T-helper 17 cell (primary cell): ENCODE measurements around the gene ABHD14A. TPM values are rescaled to one million over a fixed set of nuclear protein-coding genes. Genes with fewer than 3 reads are reported as not detected.
"Not testable (repeated sequence)": the region's sequence is repeated elsewhere in the genome, so short reads cannot be mapped to it uniquely, and the experiment has no call there.

Experiments used
- ATAC-seq: fragments of 150-1000 bp; cut with Tn5 transposase; 2 replicates; pipeline ENCODE4 v1.10.0; 2021; ENCODE audit warnings: mild to moderate bottlenecking, moderate library complexity
- DNase-seq, 3 donors: peaks; one replicate each; pipeline versions ENCODE4 v3.0.0 to v3.0.0-alpha.2; 2020 to 2021
- H3K9me3 ChIP-seq: one replicate; pipeline ENCODE4 v1.7.0; 2013; ENCODE audit warnings: low read length, mild to moderate bottlenecking; ENCODE audit not compliant: control insufficient read depth, poor library complexity, severe bottlenecking
- H3K27ac Mint-ChIP-seq: one replicate; pipeline ENCODE4 v1.8.0; 2022; ENCODE audit warnings: mild to moderate bottlenecking, moderate library complexity, mixed read lengths
- H3K27me3 Mint-ChIP-seq: one replicate; pipeline ENCODE4 v1.8.0; 2022; ENCODE audit warnings: mixed read lengths
- H3K36me3 Mint-ChIP-seq: one replicate; pipeline ENCODE4 v1.8.0; 2022; ENCODE audit warnings: low read depth, mixed read lengths
- H3K4me1 Mint-ChIP-seq: one replicate; pipeline ENCODE4 v1.8.0; 2022; ENCODE audit warnings: mild to moderate bottlenecking, mixed read lengths
- H3K4me3 Mint-ChIP-seq: one replicate; pipeline ENCODE4 v1.8.0; 2022; ENCODE audit warnings: mild to moderate bottlenecking, moderate library complexity, mixed read lengths
- total RNA-seq, 4 donors: library from RNA in 2 of 4; stranded (reverse) in 2 of 4; gene quantifications; one replicate each; pipeline ENCODE4 v1.2.3 and lab custom pipeline; 2022 to 2026

ABHD14A gene
- total RNA-seq (10 to 100 TPM; 13.9 to 14.6 TPM), total RNA-seq (lab: John Stamatoyannopoulos, UW) (2.3 to 4.1 reads per million in 2 donors)

DNA sequence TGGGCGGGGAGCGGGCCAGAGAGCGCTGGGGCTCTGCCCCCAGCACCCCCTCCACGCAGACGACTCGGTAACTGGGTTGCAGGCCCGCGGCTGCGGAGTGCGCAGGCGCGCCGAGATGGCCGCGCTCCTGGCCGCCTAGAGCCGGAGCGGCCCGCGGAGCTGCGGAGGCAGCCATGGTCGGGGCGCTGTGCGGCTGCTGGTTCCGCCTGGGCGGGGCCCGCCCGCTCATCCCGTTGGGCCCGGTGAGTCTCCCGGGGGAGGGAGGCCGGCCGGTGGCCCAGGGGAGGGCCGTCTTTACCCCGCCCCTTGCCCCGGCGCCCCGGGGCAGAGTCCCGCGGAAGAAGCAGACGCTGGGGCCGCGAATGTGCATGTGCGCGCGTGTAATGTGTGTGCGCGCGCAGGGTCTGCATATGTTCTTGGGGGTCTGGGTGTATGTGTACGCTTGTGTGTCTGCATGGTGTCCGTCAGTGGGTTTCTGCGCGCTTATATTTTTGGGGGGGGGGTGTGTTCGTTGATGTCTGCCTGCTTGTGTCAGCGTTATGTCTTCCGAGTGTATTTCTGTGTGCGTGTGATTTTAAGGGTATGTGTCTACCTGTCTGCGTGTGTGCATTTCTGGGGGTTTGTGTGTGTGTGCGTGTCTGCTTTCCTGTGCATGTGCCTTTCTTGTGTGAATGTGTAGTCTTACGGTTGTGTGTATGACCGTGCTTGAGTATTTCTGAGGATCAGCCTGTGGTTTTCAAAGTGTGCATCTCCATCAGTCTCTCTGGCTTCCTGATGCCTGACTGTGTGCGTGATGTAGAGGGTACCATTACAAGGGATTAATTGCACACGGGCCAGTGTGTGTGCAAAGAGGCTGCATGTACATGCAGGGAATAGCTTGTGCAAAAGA, at the start of gene ABHD14A:
ABHD14A (plus strand) TSS at position 102 of the 889 bp plus-strand sequence; CDS start at position 174, 72 bp downstream.
- Mint-ChIP-seq H3K27me3 (no peaks in the 10 kb centered on the region), H3K36me3 (peaks cover 3% of the 10 kb centered on the region), H3K4me3 (peak within 1 kb of the TSS; percentile 100), H3K27ac (peak within 1 kb of the TSS; percentile 96), H3K4me1 (peaks cover 30% of the 10 kb centered on the region)
- no peaks in the 10 kb centered on the region for H3K9me3 ChIP-seq
- ATAC-seq (peak; percentile 76), DNase-seq (peak; percentile 60 to 79 (median 77))

DNA sequence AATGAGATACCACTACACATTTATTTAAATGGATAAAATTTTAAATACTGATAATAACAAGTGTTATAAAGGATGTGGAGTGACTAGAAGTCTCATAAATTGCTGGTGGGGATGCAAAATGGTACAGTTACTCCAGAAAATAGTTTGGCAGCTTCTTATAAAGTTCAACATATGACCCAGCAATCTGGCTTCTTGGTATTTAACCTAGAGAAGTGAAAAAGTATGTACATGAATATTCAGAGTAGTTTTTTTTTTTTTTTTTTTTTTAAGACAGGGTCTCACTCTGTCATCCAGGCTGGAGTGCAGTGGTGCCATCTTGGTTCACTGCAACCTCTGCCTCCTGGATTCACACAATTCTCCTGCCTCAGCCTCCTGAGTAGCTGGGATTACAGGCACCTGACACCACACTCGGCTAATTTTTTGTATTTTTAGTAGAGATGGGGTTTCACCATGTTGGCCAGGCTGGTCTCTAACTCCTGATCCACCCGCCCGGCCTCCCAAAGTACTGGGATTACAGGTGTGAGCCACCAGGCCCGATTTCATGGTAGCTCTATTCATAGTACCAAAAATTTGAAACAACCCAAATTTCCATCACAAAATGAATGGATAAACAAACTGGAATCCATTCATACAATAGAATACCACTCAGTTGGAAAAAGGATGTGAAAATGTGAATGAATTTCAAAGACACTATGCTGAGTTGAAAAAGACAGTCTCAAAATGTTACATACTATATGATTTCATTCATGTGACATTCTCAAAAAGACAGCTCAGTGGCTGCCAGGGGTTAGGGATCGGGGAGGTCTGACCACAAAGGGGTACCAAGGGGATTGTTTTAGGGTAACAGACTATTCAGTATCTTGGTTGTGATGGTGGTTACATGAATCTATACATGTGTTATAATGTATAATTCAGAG, 47.5 kb upstream of the ABHD14A start:
- ATAC-seq = no peak
- H3K4me1 Mint-ChIP-seq = no peaks in the 10 kb centered on the region
- H3K36me3 Mint-ChIP-seq = peaks cover under 1% of the 10 kb centered on the region

DNA sequence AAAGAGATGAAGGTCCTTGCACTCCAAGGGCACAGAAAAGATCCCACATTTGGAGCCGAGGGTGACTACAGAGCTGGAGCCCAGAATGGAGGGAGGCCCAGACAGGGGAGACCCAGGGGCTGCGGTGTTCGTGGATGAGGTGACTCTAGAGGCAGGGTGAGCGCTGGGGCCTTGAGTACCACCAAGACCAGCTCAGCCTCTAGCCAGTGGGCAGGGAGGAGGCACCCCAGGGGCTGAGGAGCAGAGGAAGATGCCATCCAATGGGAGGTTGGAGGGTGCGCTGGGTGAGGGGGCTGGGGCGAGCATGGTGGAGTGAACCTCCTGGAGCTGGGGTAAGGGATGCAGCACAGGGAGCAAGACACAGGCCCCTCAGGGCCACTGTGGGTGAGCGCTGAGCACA, 46.4 kb upstream of the ABHD14A start:
- DNase-seq (no peak), ATAC-seq (no peak)
- no peaks in the 10 kb centered on the region for H3K9me3 ChIP-seq
- H3K4me1 Mint-ChIP-seq = no peaks in the 10 kb centered on the region
- H3K27ac Mint-ChIP-seq = no peak overlapping the region
- H3K4me3 Mint-ChIP-seq = no peak overlapping the region
- H3K36me3 Mint-ChIP-seq = peaks cover under 1% of the 10 kb centered on the region
- H3K27me3 Mint-ChIP-seq = no peaks in the 10 kb centered on the region

More for the DNA sequence above, 47.5 kb upstream of the ABHD14A start:
- no peaks in the 10 kb centered on the region for H3K9me3 ChIP-seq
- no peaks in the 10 kb centered on the region for H3K27me3 Mint-ChIP-seq
- no peak for DNase-seq
- no peak overlapping the region for H3K4me3 Mint-ChIP-seq
- H3K27ac Mint-ChIP-seq = no peak overlapping the region

DNA sequence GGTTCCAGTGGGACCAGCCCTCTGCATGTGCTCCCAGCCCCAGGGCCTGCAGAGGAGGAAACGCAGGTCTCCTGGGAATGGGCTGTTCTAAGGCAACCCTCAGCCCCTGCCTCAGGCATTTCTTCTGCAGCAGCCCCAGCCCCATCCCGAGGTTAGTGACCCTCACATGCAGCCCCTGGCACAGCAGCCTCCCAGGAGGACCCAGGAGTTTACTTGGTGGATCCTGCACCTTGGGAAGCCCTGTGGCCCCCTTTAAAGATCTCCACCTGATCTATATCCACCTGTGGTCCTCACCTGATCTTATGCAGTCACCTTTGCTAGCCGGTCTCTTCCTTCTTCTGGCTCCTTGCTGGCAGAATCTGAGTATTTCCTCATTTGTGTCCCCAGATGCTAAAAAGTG, 45.9 kb upstream of the ABHD14A start:
- not testable (repeated sequence) for H3K27me3 Mint-ChIP-seq, H3K4me1 Mint-ChIP-seq, ATAC-seq, H3K27ac Mint-ChIP-seq, DNase-seq, H3K36me3 Mint-ChIP-seq, H3K9me3 ChIP-seq, H3K4me3 Mint-ChIP-seq

DNA sequence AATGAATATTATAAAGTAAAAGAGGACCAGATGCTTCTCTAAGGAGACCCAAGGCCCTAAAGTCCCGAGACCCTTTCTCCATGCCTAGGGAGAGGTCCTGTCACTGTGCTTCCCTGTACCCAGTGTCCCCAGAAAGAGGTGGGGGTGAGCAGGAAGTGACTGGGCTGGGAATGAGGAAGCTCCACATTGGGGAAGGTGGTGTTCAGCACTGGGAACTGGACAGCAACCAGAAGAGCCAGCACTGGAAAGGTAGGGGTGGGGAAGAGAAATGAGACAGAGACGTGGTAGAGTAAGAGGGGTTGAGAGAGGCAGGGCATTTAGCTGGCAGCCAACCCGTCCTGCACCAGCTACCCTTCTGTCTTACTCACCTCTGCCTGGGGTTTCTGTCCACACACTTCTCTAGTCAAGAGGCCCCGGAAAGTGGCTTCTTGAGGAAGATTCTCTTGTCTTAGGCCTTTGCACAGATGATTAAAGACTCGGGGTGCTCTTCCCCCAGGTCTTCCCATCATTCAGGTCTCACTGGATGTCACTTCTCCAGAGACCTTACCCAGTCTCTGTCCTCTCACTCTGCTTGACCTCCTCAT, 45.4 kb upstream of the ABHD14A start:
- ATAC-seq = no peak
- H3K9me3 ChIP-seq = no peaks in the 10 kb centered on the region
- H3K36me3 Mint-ChIP-seq = peaks cover 2% of the 10 kb centered on the region
- no peak overlapping the region for H3K27ac Mint-ChIP-seq
- DNase-seq = no peak
- H3K4me1 Mint-ChIP-seq = no peaks in the 10 kb centered on the region
- no peaks in the 10 kb centered on the region for H3K27me3 Mint-ChIP-seq
- no peak overlapping the region for H3K4me3 Mint-ChIP-seq

DNA sequence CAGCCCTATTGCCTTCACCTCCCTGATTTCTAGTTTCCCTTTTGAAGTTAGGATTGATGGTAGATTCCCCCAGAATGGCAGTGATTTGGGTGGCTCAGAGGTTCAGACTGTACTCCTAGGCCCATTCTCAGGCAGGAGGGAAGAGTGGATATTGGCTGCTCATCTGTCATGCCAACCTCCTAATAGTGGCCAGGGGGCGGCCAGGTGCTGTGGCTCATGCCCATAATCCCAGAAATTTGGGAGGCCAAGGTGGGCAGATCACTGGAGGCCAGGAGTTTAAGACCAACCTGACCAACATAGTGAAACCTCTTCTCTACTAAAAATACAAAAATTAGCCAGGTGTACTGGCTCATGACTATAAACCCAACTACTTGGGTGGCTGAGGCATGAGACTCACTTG, 44.4 kb upstream of the ABHD14A start:
- no peaks in the 10 kb centered on the region for H3K9me3 ChIP-seq
- ATAC-seq = no peak
- H3K4me1 Mint-ChIP-seq = no peaks in the 10 kb centered on the region
- DNase-seq = no peak
- no peaks in the 10 kb centered on the region for H3K27me3 Mint-ChIP-seq
- H3K27ac Mint-ChIP-seq = no peak overlapping the region
- H3K36me3 Mint-ChIP-seq = peaks cover 2% of the 10 kb centered on the region
- H3K4me3 Mint-ChIP-seq = no peak overlapping the region

DNA sequence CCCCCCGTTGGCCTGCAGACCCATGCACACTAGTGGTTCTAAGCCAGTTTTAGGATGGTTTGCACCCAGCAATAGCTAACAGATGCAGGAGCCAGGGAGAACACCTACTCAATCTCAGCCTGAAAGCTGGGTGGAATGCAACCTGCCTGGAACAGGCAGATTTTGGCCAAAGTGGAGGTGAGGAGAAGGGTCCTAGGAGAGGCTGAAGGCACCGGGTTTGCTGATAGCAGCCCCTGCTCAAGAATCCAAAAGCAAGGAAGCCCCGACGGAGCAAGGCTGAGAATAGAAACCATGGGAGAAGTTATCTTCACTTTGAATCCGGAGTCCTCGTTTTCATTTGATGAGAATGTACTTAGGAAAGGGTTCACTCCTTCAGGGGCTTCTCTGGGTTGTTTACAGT, 43.1 kb upstream of the ABHD14A start:
- Mint-ChIP-seq H3K4me1 (no peaks in the 10 kb centered on the region), H3K4me3 (no peak overlapping the region), H3K27me3 (no peaks in the 10 kb centered on the region), H3K27ac (no peak overlapping the region), H3K36me3 (peaks cover 2% of the 10 kb centered on the region)
- DNase-seq = no peak
- H3K9me3 ChIP-seq = no peaks in the 10 kb centered on the region
- no peak for ATAC-seq

DNA sequence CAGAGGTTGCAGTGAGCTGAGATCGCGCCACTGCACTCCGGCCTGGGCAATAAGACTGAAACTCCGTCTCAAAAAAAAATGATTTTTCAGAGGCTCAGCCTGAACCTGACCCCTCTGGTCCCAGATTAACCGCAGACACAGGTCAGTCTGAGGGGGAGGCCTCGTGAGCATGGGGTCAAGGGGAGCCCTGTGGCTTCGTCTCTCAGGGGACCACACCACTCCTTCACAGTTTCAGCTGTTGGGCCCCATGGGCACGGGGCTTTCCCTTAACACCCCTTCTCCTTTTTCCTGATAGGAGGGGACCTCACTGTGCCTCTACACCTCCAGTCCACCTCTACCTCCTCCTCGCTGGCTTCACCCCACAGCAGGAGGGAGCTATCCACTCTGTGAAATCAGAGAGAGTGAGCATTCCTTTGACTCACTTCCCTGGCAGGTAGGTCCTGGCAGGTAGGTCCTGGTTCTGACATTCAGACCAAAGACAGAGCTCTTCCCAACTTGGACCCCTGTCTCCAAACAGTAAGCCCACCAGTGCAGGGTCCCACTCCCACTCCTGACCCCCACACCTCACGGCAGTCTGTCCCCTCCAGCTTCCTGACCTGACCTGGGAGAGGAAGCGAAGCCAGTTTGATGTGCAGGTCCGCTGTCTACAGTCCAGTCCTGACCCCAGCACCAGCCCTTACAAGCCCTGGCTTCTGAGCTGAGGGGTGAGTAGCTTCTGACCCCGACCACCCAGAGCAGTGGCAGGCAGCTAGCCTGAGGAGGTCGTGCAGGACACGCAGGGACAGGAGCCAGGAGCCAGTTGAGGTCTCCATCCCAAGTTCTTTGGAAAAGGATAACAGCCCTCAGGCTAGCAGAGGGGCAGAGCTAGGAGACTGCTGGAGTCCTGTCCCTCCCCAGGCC, 42.1 kb upstream of the ABHD14A start:
- ATAC-seq (no peak), DNase-seq (no peak)
- Mint-ChIP-seq H3K4me3 (no peak overlapping the region), H3K27me3 (no peaks in the 10 kb centered on the region), H3K36me3 (peaks cover 2% of the 10 kb centered on the region), H3K27ac (no peak overlapping the region), H3K4me1 (peaks cover 2% of the 10 kb centered on the region)
- no peaks in the 10 kb centered on the region for H3K9me3 ChIP-seq

DNA sequence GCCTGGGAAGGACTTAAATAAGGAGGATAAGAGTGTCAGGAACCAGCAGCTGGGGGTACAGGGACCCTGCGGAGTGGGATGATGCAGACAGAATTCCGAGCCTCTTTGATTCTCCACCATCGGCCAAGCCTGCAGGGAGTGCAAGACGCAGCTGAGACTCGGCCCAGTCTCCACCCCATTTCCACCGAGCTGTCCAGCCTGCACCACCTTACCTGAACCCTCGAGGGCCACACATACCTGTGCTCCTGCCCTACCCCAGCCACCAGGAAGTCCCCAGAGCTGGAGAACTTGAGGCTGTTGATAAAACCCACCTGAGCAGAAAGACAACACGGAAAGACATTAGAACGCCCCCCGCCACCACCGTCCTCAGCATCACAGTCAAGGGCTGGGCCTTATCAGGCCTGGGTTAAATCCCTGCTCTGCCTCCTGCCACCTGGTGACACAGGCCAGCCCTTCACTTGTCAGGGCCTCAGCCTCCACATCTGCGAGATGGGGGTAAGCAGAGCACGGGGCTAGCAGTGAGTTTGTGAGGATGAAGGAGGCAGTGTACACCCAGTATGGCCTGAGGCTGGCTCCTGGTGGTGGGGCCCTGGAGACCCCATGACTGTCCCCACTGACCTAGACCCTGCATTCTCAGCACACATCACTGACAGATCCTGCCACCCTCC, 41.3 kb upstream of the ABHD14A start:
- no peak overlapping the region for H3K27ac Mint-ChIP-seq
- H3K9me3 ChIP-seq = no peaks in the 10 kb centered on the region
- H3K4me1 Mint-ChIP-seq = peaks cover 3% of the 10 kb centered on the region
- DNase-seq (no peak), ATAC-seq (no peak)
- H3K27me3 Mint-ChIP-seq = no peaks in the 10 kb centered on the region
- H3K4me3 Mint-ChIP-seq = no peak overlapping the region
- H3K36me3 Mint-ChIP-seq = peaks cover 4% of the 10 kb centered on the region

DNA sequence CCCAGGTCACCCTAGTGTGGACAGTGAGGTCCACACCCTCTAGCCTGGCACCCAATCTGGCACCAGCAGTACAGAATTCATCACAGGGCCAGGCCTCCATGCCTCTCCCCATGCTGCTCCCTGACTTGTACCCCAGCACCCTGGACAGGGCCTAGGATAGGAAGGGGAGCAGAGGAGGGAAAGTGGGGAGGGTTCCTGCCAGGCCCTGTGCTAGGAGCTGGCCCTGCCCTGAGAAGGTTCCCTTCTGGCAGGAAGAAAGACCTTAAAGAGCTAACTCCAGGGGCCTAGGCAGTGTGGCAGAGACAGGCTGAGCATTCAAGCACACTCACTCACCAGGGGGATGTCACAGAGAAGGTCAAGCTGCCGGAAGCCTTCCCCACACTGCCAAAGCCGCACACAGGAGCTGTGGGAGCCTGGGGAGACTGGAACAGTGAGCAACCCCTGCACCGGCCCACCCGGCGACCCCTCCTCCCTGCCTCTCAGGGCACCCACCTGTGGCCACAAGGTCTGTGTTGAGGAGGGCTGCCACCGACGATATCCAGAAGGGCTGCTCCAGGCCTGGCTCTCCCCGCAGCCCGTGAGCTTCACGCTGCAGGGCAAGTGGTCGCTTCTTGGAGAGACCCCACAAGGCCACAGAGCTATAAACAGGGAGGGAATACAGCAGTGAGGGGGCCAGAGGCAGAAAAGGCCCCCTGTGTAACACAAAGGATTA, 40.6 kb upstream of the ABHD14A start:
- Mint-ChIP-seq H3K27ac (no peak overlapping the region), H3K4me3 (no peak overlapping the region), H3K36me3 (peaks cover 4% of the 10 kb centered on the region), H3K4me1 (peaks cover 6% of the 10 kb centered on the region), H3K27me3 (no peaks in the 10 kb centered on the region)
- H3K9me3 ChIP-seq = no peaks in the 10 kb centered on the region
- DNase-seq = no peak
- ATAC-seq = no peak

DNA sequence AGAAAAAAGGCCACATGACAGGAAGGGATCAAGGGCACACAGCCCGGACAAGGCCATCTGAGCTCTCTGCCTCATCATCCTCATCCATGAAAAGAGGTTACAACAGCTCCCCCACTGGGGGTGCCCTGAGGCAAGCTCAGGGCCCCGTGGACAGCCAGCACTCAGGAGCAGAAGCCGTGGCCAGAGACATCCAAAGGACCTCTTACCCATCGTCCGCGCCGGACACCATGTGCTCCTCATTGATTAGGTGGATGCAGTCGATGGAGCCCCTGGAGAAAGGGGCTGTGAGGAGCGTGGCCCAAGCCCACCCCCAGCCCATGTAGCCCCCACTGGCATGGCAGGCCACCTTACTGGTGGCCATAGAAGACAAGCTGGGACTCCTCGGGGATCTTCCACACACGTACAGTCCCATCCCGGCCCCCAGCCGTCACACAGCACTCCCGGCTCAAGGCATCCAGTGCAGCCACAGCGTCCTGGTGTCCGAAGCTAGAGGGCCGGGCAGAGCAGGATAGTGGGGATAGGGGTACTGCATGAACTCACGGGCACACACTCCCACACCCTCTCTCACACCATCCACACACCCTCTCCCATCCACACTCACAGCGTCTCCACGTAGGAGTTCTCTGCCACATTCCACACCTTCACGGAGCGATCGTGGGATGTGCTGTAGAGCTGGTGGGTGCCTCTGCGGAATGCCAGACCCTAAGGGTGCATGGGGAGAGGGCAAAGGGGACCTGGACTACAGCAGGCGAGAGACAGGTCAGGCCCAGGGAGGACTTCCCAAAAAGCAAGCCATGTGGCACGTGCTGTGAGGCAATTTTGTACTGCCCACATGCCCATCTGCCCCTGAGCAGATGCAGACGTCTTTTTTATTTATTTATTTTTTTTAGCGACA, 39.6 kb upstream of the ABHD14A start:
- Mint-ChIP-seq H3K36me3 (peaks cover 4% of the 10 kb centered on the region), H3K4me1 (peaks cover 8% of the 10 kb centered on the region), H3K4me3 (no peak overlapping the region), H3K27ac (no peak overlapping the region), H3K27me3 (no peaks in the 10 kb centered on the region)
- ATAC-seq (no peak), DNase-seq (no peak)
- no peaks in the 10 kb centered on the region for H3K9me3 ChIP-seq
